IMR-90 (cell line): Measurements from ENCODE around the gene TAGLN.

Source experiments
- BHLHE40 ChIP-seq: fragments of 150-350 bp; IDR thresholded peaks from 2 replicates; pipeline ENCODE4 v1.6.1; 2016; ENCODE audit warnings: mild to moderate bottlenecking, low read depth, low read length
- CTCF ChIP-seq: conservative IDR thresholded peaks from 2 replicates; pipeline ENCODE4 v1.5.1; 2012; ENCODE audit warnings: mild to moderate bottlenecking, low read depth, low read length, improper control_type of control experiment
- MXI1 ChIP-seq: IDR thresholded peaks from 2 replicates; pipeline ENCODE4 v1.6.1; 2012; ENCODE audit warnings: low read depth, mild to moderate bottlenecking, low read length, moderate library complexity, borderline replicate concordance
- POLR2A ChIP-seq: IDR thresholded peaks from 2 replicates; pipeline ENCODE4 v1.6.1; 2012; ENCODE audit warnings: mild to moderate bottlenecking, low read depth, low read length
- RFX5 ChIP-seq: IDR thresholded peaks from 2 replicates; pipeline ENCODE4 v1.8.0; 2012; ENCODE audit warnings: low read depth, mild to moderate bottlenecking, low read length, moderate library complexity
- SMC3 ChIP-seq: fragments of 150-350 bp; IDR thresholded peaks from 2 replicates; pipeline ENCODE4 v1.6.1; 2016; ENCODE audit warnings: low read depth, mild to moderate bottlenecking, antibody characterized with exemption, low read length, moderate library complexity
- USF2 ChIP-seq: fragments of 150-350 bp; IDR thresholded peaks from 2 replicates; pipeline ENCODE4 v1.6.1; 2017; ENCODE audit warnings: mild to moderate bottlenecking, antibody characterized with exemption, low read length, low read depth

- TF ChIP-seq CTCF (no peak), MXI1 (no peak), SMC3 (no peak), BHLHE40 (no peak), POLR2A (no peak), USF2 (no peak), RFX5 (no peak)
These were observed 5.3 kb downstream of the TAGLN start for GRCh38 chr11:117204283-117205080.
